Fibroblast of skin of left biceps (primary cell): ENCODE results near the gene FBXL2.
"Not testable (repeated sequence)": the region's sequence is repeated elsewhere in the genome, so short reads cannot be mapped to it uniquely, and the experiment has no call there.

Experiments used
- DNase-seq, 2 experiments: peaks; one replicate each; pipeline ENCODE4 v3.0.0-alpha.2; 2013; ENCODE audit warnings: low read depth in 2 of 2

Gene FBXL2

DNA sequence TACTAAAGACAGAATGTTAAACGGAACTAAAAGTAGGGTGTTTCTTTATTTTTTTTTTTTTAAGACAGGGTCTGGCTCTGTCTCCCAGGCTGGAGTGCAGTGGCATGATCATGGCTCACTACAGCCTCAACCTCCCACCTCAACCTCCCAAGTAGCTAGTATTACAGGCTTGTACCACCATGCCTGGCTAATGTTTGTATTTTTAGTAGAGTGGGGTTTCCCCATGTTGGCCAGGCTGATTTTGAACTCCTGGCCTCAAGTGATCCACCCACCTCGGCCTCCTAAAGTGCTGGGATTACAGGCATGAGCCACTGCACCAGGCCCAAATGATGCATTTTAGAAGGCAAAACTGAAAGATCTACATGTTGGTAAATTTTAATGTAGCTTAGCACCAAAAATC is 152.1 kb downstream of the FBXL2 start:
- DNase-seq, result not testable (repeated sequence)

GRCh38 chr3:33430061-33430460 is 152.8 kb downstream of the FBXL2 start:
- no peak for DNase-seq

DNA sequence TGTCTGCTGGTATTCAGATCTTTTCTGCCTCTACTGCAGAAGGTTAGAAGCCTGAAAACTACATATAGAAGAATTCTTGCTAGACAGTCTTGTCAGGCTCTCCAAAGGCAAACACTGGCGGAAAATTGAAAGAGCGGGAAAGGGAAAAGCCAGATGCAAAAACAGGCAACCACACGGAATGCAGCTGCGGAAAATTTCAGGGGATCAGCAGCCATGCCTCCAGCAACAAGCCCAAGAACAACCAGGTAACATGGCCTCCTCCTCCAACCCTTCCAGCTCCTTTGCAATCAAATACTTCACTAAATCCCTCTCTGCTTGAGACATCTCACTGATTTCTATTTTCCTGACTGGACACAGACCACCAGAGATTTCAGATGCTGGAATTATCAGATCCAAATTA is 153.3 kb downstream of the FBXL2 start:
- DNase-seq, result no peak

GRCh38 chr3:33433843-33434242 is 156.6 kb downstream of the FBXL2 start:
- DNase-seq, result no peak
